ENCODE measurements around the gene TTBK1. TPM values are rescaled to one million over a fixed set of nuclear protein-coding genes. Genes with fewer than 3 reads are reported as not detected.

TTBK1 gene
- total RNA-seq, 4 donors from 2014 or later, result not detected

DNA sequence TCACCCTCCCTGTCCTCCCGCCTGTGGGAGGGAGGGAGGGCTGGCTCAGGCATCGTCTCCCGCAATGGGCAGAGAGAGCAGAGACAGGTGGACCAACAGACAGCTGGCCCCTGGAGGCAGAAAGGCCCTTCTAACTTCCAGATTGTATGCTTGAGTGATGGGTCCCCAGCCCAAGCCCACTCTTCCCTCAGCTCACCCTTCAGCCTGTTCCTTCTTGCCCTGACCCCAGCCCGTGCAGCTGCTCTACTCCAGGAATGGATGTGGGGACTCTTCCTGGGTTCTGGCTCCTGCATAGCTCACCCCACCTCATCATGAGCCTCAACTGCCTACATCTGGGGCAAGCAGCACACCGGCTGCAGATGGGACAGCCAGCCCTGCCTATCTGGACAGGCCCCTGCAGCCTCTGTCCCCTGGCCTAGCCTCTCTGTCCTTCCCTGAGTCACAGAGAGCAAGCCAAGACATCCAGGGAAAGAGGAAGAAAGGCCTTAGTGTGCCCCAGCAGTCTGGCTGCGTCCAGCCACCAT is 43.2 kb downstream of the TTBK1 start:
- TF ChIP-seq, protein P1, sequence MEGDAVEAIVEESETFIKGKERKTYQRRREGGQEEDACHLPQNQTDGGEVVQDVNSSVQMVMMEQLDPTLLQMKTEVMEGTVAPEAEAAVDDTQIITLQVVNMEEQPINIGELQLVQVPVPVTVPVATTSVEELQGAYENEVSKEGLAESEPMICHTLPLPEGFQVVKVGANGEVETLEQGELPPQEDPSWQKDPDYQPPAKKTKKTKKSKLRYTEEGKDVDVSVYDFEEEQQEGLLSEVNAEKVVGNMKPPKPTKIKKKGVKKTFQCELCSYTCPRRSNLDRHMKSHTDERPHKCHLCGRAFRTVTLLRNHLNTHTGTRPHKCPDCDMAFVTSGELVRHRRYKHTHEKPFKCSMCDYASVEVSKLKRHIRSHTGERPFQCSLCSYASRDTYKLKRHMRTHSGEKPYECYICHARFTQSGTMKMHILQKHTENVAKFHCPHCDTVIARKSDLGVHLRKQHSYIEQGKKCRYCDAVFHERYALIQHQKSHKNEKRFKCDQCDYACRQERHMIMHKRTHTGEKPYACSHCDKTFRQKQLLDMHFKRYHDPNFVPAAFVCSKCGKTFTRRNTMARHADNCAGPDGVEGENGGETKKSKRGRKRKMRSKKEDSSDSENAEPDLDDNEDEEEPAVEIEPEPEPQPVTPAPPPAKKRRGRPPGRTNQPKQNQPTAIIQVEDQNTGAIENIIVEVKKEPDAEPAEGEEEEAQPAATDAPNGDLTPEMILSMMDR (IDR thresholded peaks at IDR 0.05; ENCODE audit: low read depth), result no peak

DNA sequence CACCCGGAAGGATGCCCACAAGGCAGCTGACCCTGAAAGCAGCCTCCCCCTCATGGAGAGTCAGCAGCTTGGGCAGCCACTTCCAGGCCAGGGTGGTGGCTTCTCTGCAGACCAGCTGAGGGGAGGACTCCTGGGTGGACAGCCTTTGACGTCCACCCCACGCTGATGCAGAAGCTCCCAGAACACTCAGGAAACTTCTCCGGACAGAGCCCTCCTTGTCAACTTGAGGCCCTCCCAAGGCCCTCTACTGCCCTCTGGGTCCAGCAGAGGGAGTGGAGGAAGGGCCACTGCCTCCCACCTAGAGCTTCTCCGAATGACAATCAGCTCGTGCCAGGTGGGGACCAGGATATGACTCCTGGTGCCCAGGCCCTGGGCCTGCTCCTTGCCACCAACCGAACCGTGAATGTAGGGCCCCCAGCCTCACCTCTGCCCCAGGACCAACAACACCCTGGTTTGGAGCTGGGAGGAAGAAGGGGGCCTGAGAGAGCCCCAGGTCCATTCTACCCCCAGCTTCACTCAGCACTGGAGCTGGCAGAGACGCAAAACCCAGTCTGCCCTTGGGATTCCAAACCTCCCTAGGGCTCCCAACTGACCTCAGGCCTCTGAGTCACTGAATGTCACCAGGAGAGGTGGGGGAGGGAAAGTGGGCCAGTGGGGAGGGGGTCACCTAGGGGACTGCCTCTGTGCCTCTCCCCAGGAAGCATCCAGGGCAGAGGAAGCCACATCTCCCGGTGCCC is 43.9 kb downstream of the TTBK1 start:
- TF ChIP-seq, protein P1 (IDR thresholded peaks at IDR 0.05; ENCODE audit: low read depth), result no peak

DNA sequence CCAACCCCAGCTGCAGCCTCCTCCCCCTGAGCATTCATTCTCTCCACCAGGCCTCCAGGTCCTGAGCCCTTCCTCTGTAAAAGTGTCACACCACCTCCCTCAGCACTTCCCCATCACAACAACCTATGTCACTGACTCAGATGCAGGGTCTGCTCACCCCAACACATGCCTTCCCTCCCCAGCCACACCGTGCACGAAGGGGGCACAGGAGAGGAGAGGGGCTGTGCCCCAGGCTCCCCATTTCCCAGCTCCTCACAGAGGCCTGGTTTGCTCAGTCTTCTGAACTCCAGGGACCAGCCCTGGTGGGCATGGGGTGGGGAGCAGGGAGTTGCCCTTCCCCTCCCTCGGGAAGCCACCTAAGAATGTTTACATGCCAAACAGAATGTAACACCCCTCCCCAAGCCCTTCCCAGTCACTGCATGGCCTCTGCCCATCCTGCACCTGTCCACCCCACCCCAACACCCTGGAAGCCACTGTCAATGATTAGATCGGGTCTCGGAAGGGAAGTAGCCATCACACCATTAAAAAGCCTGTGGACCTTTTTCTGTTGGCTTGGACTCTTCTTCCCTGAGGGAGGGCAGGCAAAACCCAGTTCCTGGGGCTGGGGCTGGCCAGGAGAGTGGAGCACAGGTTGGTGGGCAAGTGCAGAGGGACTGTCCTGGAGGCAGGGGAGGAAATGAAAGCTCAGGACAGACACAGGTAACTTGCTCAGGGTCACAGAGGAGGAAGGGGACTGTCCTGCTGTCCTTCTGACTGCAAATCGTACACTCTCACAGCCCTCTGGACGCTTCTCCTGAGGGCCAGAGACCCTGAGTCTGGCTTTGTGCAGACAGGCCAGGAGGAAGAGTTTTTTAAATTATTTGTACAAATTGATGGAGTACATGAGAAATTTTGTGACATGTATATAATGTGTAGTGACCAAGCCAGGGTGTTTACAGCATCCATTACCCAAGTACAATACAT is 44.7 kb downstream of the TTBK1 start:
- TF ChIP-seq, protein P1 (IDR thresholded peaks at IDR 0.05; ENCODE audit: low read depth), result no peak

DNA sequence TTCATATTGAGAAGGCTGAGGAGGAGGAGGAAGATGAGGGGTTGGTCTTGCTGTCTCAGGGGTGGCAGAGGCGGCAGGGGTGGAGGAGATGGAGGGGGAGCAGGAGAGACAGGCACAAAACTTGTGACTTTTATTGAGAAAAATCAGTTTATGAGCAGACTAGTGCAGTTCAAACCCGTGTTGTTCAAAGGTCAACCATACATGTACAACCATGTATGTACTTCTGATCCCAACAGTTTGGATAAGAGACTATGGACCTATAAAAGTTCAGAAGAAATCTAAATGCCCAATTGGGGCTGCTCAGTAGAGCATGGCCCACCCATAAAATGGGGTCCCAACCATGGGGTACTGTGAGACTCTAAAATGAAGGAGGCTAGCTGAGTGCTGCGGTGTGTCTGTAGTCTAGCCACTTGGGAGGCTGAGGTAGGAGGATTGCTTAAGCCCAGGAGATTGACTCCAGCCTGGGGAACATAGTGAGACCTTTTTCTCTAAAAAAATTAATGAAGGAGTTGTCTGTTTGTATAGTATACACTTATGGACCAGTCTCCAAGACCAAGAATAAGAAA is 47.1 kb downstream of the TTBK1 start:
- TF ChIP-seq, protein P1 (IDR thresholded peaks at IDR 0.05; ENCODE audit: low read depth), result no peak

DNA sequence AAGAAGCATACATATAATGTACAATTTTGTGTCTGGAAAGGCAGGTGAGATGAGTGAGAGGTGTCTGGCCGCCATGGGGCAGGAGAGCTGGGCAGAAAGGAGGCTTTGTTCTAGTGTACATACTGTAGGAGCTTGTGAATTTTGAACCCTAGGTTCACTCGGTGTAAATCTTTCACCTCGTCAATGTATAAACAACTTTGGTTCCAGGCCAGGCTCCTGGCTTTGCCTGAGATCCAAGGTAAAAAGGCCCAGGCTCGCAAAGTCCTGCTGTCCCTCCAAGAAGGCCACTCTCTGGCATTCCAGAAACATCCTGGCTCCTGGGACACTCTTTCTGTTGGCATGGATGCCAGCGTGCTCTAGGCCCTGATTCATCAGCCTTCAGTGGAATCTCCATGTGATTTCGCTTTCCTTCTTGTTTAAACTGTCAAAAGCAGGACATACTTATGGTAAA is 47.6 kb downstream of the TTBK1 start:
- TF ChIP-seq, protein P1 (IDR thresholded peaks at IDR 0.05; ENCODE audit: low read depth), result no peak

DNA sequence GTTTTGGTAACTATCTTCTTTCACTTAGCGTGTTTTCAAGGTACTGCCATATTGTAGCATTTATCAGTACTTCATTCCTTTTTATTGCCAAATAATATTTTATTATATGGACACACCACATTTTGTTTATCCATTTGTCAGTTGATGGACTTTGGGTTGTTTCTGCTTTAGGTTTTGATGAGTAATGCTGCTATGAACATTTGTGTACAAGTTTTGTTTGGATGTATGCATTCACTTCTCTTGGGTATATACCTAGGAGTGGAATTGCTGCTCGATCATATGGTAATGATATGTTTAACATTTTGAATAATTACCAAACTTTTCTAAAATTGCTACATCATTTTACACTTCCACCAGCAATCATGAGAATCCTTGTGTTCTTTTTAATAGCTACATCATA is 48.4 kb downstream of the TTBK1 start:
- TF ChIP-seq, protein P1 (IDR thresholded peaks at IDR 0.05; ENCODE audit: low read depth), result no peak
